ENCODE data around the gene ZNF438.

GRCh38 chr10:30819341-30820181 lies 212.1 kb downstream of the ZNF438 start:
- TF ChIP-seq CTCF (IDR thresholded peaks at IDR 0.05): no peak
- TF ChIP-seq EP300 (IDR thresholded peaks at IDR 0.05): no peak
